GM23338 (cell line): ENCODE results near the gene PLBD1. TPM values are rescaled to one million over a fixed set of nuclear protein-coding genes. Genes with fewer than 3 reads are reported as not detected.

ENCODE experiments used
- ATAC-seq: fragments of 200-7000 bp; cut with Tn5 transposase; 3 replicates; pipeline ENCODE4 v1.9.1; 2020
- DNase-seq: peaks from one replicate; pipeline ENCODE4 v3.0.0-alpha.2; 2015; ENCODE audit warnings: low spot score
- H2AFZ ChIP-seq: fragments of 200-600 bp; sonication (generic); 2 replicates; pipeline ENCODE4 v1.8.0; 2016; ENCODE audit warnings: antibody characterized with exemption, mild to moderate bottlenecking, moderate library complexity
- H3F3A ChIP-seq: fragments of 200-600 bp; sonication (generic); replicated peaks from 2 replicates; pipeline ENCODE4 v1.8.0; 2017; ENCODE audit warnings: antibody characterized with exemption, mixed run types, low read depth
- H3K27ac ChIP-seq: fragments of 200-600 bp; sonication (generic); 2 replicates; pipeline ENCODE4 v1.6.1; 2016; ENCODE audit warnings: low read depth
- H3K27me3 ChIP-seq: fragments of 200-600 bp; sonication (generic); 2 replicates; pipeline ENCODE4 v1.8.0; 2016; ENCODE audit warnings: mild to moderate bottlenecking, mixed run types, moderate library complexity; ENCODE audit not compliant: insufficient read depth
- H3K36me3 ChIP-seq: fragments of 200-600 bp; sonication (generic); 2 replicates; pipeline ENCODE4 v1.8.0; 2016; ENCODE audit warnings: mild to moderate bottlenecking; ENCODE audit not compliant: insufficient read depth
- H3K4me1 ChIP-seq: fragments of 200-600 bp; sonication (generic); 2 replicates; pipeline ENCODE4 v1.8.0; 2016; ENCODE audit warnings: mild to moderate bottlenecking, moderate library complexity; ENCODE audit not compliant: insufficient read depth
- H3K4me2 ChIP-seq: fragments of 200-600 bp; sonication (generic); 2 replicates; pipeline ENCODE4 v1.7.1; 2017; ENCODE audit warnings: mixed run types
- H3K4me3 ChIP-seq: fragments of 200-600 bp; sonication (generic); 2 replicates; pipeline ENCODE4 v1.6.1; 2016; ENCODE audit warnings: mixed run types
- H3K79me2 ChIP-seq: fragments of 200-600 bp; sonication (generic); replicated peaks from 2 replicates; pipeline ENCODE4 v1.8.0; 2017; ENCODE audit warnings: mild to moderate bottlenecking; ENCODE audit not compliant: insufficient read depth
- H3K9me2 ChIP-seq: fragments of 200-600 bp; sonication (generic); 2 replicates; pipeline ENCODE4 v1.8.0; 2017; ENCODE audit not compliant: insufficient read depth
- H4K20me1 ChIP-seq: fragments of 200-600 bp; sonication (generic); replicated peaks from 2 replicates; pipeline ENCODE4 v1.8.0; 2017; ENCODE audit warnings: mild to moderate bottlenecking; ENCODE audit not compliant: insufficient read depth
- H3K27ac Mint-ChIP-seq: 2 replicates; pipeline ENCODE4 v1.8.0; 2020; ENCODE audit warnings: inconsistent platforms, mild to moderate bottlenecking, moderate library complexity, mixed read lengths
- H3K27me3 Mint-ChIP-seq: 3 replicates; pipeline ENCODE4 v1.8.0; 2022; ENCODE audit warnings: low read depth, mild to moderate bottlenecking, moderate library complexity, mixed read lengths, inconsistent platforms; ENCODE audit not compliant: insufficient read depth, poor library complexity
- H3K36me3 Mint-ChIP-seq: 3 replicates; pipeline ENCODE4 v1.8.0; 2021; ENCODE audit warnings: low read depth, mild to moderate bottlenecking, inconsistent platforms, moderate library complexity, mixed read lengths
- H3K4me1 Mint-ChIP-seq: 3 replicates; pipeline ENCODE4 v1.8.0; 2020; ENCODE audit warnings: mild to moderate bottlenecking, inconsistent platforms, mixed read lengths
- H3K4me3 Mint-ChIP-seq: 3 replicates; pipeline ENCODE4 v1.8.0; 2021; ENCODE audit warnings: moderate library complexity, mild to moderate bottlenecking, inconsistent platforms, mixed read lengths
- H3K9me3 Mint-ChIP-seq: 3 replicates; pipeline ENCODE4 v1.8.0; 2020; ENCODE audit warnings: moderate library complexity, mild to moderate bottlenecking, inconsistent platforms, mixed read lengths
- CREB1 ChIP-seq: fragments of 250-450 bp; sonication (Bioruptor Pico); IDR thresholded peaks from 2 replicates; pipeline ENCODE4 v1.5.0; 2020; ENCODE audit warnings: low read depth, mild to moderate bottlenecking, moderate library complexity
- EZH2 ChIP-seq: fragments of 200-600 bp; sonication (generic); IDR thresholded peaks from one replicate; pipeline ENCODE4 v1.8.0; 2017; ENCODE audit warnings: antibody characterized with exemption, mild to moderate bottlenecking, low read depth; ENCODE audit not compliant: unreplicated experiment
- EZH2phosphoT487 ChIP-seq: fragments of 200-600 bp; sonication (generic); IDR thresholded peaks from one replicate; pipeline ENCODE4 v1.8.1; 2018; ENCODE audit warnings: antibody characterized with exemption; ENCODE audit not compliant: unreplicated experiment
- JUNB ChIP-seq: IDR thresholded peaks from one replicate; pipeline ENCODE4 v1.6.1; 2016; ENCODE audit warnings: antibody characterized with exemption; ENCODE audit not compliant: unreplicated experiment
- NANOG ChIP-seq: IDR thresholded peaks from 2 replicates; pipeline ENCODE4 v1.6.1; 2016; ENCODE audit warnings: antibody characterized with exemption, borderline replicate concordance
- POLR2AphosphoS5 ChIP-seq: IDR thresholded peaks from 2 replicates; pipeline ENCODE4 v1.6.1; 2016; ENCODE audit warnings: antibody characterized with exemption, low read depth
- STAT1 ChIP-seq: IDR thresholded peaks from one replicate; pipeline ENCODE4 v1.6.1; 2016; ENCODE audit warnings: antibody characterized with exemption; ENCODE audit not compliant: unreplicated experiment
- ZNF114 ChIP-seq: fragments of 250-450 bp; sonication (Bioruptor Pico); IDR thresholded peaks from 2 replicates; pipeline ENCODE4 v1.5.0; 2020; ENCODE audit warnings: mild to moderate bottlenecking, moderate library complexity
- ZNF331 ChIP-seq: fragments of 250-450 bp; sonication (Bioruptor Pico); IDR thresholded peaks from 2 replicates; pipeline ENCODE4 v1.5.0; 2020; ENCODE audit warnings: low read depth, mild to moderate bottlenecking, moderate library complexity
- polyA plus RNA-seq: library from polyadenylated mRNA; unstranded; fragments of >200 nt; fragmentation: Nextera tagmentation; extraction: Ambion mirVana; gene quantifications from 2 replicates; pipeline ENCODE4 v1.2.1, GENCODE V29; 2016
- total RNA-seq: library from RNA; depleted of rRNA; stranded (reverse); fragments of >200 nt; shearing (Covaris generic); gene quantifications from 2 replicates; pipeline ENCODE4 v1.2.3, GENCODE V29; 2014
- TF ChIP-seq, protein P1 (sequence below): IDR thresholded peaks from one replicate; pipeline ENCODE4 v1.6.1; 2018; ENCODE audit warnings: antibody characterized with exemption; ENCODE audit not compliant: unreplicated experiment
- TF ChIP-seq, protein P2 (sequence below), 2 experiments: fragments of 200-600 bp in 1 of 2; sonication (generic) in 1 of 2; conservative IDR thresholded peaks; 2 replicates each; pipeline versions ENCODE4 v1.5.1 to v1.6.1; 2016 to 2017; ENCODE audit warnings: antibody characterized with exemption in 2 of 2, low read depth in 2 of 2, mild to moderate bottlenecking in 2 of 2, moderate library complexity in 1 of 2
- TF ChIP-seq, protein P3 (sequence below): IDR thresholded peaks from 2 replicates; pipeline ENCODE4 v1.6.1; 2016; ENCODE audit warnings: antibody characterized with exemption
- TF ChIP-seq, protein P4 (sequence below): fragments of 250-450 bp; sonication (Bioruptor Pico); IDR thresholded peaks from 2 replicates; pipeline ENCODE4 v1.5.0; 2020; ENCODE audit warnings: mild to moderate bottlenecking, moderate library complexity

The PLBD1 gene
- total and polyA plus RNA-seq, 2 experiments from 2014 or later, result 10.2 to 16.3 TPM

DNA sequence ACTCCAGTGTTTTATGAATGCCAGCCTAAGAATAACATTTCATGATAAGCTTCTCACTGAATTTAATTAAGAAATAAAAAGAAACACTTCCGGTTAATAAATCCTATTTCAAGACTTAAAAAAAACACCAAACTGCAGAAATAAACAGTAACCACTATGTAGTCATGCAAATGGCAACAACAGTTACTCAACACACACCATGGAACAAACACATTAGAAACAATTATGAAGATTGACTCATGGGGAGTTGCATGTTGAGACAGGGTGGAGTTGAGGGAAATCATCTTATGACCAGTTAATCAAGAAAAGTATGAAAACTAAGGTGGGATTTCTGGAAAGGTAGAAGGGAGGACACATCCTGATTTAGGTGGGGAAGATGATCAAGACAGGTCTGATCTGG lies 52.7 kb downstream of the PLBD1 start:
- no peaks in the 10 kb centered on the region for H3K27me3 Mint-ChIP-seq
- H3K4me1 Mint-ChIP-seq, result peaks cover 11% of the 10 kb centered on the region
- Histone ChIP-seq H4K20me1 (no peaks in the 10 kb centered on the region), H3F3A (no peaks in the 10 kb centered on the region), H3K4me3 (no peak overlapping the region), H2AFZ (no peak overlapping the region), H3K27ac (no peak overlapping the region), H3K27me3 (no peaks in the 10 kb centered on the region), H3K4me1 (no peaks in the 10 kb centered on the region), H3K36me3 (no peaks in the 10 kb centered on the region), H3K79me2 (no peaks in the 10 kb centered on the region), H3K9me2 (no peaks in the 10 kb centered on the region), H3K4me2 (no peak overlapping the region)
- no peak overlapping the region for H3K4me3 Mint-ChIP-seq
- ATAC-seq (no peak), DNase-seq (no peak)
- no peaks in the 10 kb centered on the region for H3K36me3 Mint-ChIP-seq
- no peaks in the 10 kb centered on the region for H3K9me3 Mint-ChIP-seq
- no peak overlapping the region for H3K27ac Mint-ChIP-seq
- TF ChIP-seq, protein P1, sequence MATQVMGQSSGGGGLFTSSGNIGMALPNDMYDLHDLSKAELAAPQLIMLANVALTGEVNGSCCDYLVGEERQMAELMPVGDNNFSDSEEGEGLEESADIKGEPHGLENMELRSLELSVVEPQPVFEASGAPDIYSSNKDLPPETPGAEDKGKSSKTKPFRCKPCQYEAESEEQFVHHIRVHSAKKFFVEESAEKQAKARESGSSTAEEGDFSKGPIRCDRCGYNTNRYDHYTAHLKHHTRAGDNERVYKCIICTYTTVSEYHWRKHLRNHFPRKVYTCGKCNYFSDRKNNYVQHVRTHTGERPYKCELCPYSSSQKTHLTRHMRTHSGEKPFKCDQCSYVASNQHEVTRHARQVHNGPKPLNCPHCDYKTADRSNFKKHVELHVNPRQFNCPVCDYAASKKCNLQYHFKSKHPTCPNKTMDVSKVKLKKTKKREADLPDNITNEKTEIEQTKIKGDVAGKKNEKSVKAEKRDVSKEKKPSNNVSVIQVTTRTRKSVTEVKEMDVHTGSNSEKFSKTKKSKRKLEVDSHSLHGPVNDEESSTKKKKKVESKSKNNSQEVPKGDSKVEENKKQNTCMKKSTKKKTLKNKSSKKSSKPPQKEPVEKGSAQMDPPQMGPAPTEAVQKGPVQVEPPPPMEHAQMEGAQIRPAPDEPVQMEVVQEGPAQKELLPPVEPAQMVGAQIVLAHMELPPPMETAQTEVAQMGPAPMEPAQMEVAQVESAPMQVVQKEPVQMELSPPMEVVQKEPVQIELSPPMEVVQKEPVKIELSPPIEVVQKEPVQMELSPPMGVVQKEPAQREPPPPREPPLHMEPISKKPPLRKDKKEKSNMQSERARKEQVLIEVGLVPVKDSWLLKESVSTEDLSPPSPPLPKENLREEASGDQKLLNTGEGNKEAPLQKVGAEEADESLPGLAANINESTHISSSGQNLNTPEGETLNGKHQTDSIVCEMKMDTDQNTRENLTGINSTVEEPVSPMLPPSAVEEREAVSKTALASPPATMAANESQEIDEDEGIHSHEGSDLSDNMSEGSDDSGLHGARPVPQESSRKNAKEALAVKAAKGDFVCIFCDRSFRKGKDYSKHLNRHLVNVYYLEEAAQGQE, result no peak
- TF ChIP-seq, protein P2, sequence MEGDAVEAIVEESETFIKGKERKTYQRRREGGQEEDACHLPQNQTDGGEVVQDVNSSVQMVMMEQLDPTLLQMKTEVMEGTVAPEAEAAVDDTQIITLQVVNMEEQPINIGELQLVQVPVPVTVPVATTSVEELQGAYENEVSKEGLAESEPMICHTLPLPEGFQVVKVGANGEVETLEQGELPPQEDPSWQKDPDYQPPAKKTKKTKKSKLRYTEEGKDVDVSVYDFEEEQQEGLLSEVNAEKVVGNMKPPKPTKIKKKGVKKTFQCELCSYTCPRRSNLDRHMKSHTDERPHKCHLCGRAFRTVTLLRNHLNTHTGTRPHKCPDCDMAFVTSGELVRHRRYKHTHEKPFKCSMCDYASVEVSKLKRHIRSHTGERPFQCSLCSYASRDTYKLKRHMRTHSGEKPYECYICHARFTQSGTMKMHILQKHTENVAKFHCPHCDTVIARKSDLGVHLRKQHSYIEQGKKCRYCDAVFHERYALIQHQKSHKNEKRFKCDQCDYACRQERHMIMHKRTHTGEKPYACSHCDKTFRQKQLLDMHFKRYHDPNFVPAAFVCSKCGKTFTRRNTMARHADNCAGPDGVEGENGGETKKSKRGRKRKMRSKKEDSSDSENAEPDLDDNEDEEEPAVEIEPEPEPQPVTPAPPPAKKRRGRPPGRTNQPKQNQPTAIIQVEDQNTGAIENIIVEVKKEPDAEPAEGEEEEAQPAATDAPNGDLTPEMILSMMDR (conservative IDR thresholded peaks at IDR 0.05; ENCODE audit: low read depth in 2 of 2), result no peak
- no peak for TF ChIP-seq ZNF331
- TF ChIP-seq, protein P3, sequence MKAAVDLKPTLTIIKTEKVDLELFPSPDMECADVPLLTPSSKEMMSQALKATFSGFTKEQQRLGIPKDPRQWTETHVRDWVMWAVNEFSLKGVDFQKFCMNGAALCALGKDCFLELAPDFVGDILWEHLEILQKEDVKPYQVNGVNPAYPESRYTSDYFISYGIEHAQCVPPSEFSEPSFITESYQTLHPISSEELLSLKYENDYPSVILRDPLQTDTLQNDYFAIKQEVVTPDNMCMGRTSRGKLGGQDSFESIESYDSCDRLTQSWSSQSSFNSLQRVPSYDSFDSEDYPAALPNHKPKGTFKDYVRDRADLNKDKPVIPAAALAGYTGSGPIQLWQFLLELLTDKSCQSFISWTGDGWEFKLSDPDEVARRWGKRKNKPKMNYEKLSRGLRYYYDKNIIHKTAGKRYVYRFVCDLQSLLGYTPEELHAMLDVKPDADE, result no peak
- no peak for TF ChIP-seq JUNB
- no peak for TF ChIP-seq POLR2AphosphoS5
- no peak for TF ChIP-seq EZH2phosphoT487
- no peak for TF ChIP-seq NANOG
- no peak for TF ChIP-seq STAT1
- no peak for TF ChIP-seq EZH2
- no peak for TF ChIP-seq CREB1
- TF ChIP-seq, protein P4, sequence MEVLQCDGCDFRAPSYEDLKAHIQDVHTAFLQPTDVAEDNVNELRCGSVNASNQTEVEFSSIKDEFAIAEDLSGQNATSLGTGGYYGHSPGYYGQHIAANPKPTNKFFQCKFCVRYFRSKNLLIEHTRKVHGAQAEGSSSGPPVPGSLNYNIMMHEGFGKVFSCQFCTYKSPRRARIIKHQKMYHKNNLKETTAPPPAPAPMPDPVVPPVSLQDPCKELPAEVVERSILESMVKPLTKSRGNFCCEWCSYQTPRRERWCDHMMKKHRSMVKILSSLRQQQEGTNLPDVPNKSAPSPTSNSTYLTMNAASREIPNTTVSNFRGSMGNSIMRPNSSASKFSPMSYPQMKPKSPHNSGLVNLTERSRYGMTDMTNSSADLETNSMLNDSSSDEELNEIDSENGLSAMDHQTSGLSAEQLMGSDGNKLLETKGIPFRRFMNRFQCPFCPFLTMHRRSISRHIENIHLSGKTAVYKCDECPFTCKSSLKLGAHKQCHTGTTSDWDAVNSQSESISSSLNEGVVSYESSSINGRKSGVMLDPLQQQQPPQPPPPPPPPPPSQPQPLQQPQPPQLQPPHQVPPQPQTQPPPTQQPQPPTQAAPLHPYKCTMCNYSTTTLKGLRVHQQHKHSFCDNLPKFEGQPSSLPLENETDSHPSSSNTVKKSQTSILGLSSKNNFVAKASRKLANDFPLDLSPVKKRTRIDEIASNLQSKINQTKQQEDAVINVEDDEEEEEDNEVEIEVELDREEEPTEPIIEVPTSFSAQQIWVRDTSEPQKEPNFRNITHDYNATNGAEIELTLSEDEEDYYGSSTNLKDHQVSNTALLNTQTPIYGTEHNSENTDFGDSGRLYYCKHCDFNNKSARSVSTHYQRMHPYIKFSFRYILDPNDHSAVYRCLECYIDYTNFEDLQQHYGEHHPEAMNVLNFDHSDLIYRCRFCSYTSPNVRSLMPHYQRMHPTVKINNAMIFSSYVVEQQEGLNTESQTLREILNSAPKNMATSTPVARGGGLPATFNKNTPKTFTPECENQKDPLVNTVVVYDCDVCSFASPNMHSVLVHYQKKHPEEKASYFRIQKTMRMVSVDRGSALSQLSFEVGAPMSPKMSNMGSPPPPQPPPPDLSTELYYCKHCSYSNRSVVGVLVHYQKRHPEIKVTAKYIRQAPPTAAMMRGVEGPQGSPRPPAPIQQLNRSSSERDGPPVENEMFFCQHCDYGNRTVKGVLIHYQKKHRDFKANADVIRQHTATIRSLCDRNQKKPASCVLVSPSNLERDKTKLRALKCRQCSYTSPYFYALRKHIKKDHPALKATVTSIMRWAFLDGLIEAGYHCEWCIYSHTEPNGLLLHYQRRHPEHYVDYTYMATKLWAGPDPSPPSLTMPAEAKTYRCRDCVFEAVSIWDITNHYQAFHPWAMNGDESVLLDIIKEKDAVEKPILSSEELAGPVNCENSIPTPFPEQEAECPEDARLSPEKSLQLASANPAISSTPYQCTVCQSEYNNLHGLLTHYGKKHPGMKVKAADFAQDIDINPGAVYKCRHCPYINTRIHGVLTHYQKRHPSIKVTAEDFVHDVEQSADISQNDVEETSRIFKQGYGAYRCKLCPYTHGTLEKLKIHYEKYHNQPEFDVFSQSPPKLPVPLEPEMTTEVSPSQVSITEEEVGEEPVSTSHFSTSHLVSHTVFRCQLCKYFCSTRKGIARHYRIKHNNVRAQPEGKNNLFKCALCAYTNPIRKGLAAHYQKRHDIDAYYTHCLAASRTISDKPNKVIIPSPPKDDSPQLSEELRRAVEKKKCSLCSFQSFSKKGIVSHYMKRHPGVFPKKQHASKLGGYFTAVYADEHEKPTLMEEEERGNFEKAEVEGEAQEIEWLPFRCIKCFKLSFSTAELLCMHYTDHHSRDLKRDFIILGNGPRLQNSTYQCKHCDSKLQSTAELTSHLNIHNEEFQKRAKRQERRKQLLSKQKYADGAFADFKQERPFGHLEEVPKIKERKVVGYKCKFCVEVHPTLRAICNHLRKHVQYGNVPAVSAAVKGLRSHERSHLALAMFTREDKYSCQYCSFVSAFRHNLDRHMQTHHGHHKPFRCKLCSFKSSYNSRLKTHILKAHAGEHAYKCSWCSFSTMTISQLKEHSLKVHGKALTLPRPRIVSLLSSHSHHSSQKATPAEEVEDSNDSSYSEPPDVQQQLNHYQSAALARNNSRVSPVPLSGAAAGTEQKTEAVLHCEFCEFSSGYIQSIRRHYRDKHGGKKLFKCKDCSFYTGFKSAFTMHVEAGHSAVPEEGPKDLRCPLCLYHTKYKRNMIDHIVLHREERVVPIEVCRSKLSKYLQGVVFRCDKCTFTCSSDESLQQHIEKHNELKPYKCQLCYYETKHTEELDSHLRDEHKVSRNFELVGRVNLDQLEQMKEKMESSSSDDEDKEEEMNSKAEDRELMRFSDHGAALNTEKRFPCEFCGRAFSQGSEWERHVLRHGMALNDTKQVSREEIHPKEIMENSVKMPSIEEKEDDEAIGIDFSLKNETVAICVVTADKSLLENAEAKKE, result no peak
- no peak for TF ChIP-seq ZNF114 (CRISPR knock-in tag)
